GM23338 (cell line): ENCODE results near the gene NMD3. TPM values are rescaled to one million over a fixed set of nuclear protein-coding genes. Genes with fewer than 3 reads are reported as not detected.

Experiments used
- ATAC-seq: fragments of 200-7000 bp; cut with Tn5 transposase; 3 replicates; pipeline ENCODE4 v1.9.1; 2020
- DNase-seq: peaks from one replicate; pipeline ENCODE4 v3.0.0-alpha.2; 2015; ENCODE audit warnings: low spot score
- H2AFZ ChIP-seq: fragments of 200-600 bp; sonication (generic); 2 replicates; pipeline ENCODE4 v1.8.0; 2016; ENCODE audit warnings: antibody characterized with exemption, mild to moderate bottlenecking, moderate library complexity
- H3F3A ChIP-seq: fragments of 200-600 bp; sonication (generic); replicated peaks from 2 replicates; pipeline ENCODE4 v1.8.0; 2017; ENCODE audit warnings: antibody characterized with exemption, mixed run types, low read depth
- H3K27ac ChIP-seq: fragments of 200-600 bp; sonication (generic); 2 replicates; pipeline ENCODE4 v1.6.1; 2016; ENCODE audit warnings: low read depth
- H3K27me3 ChIP-seq: fragments of 200-600 bp; sonication (generic); 2 replicates; pipeline ENCODE4 v1.8.0; 2016; ENCODE audit warnings: mild to moderate bottlenecking, mixed run types, moderate library complexity; ENCODE audit not compliant: insufficient read depth
- H3K36me3 ChIP-seq: fragments of 200-600 bp; sonication (generic); 2 replicates; pipeline ENCODE4 v1.8.0; 2016; ENCODE audit warnings: mild to moderate bottlenecking; ENCODE audit not compliant: insufficient read depth
- H3K4me1 ChIP-seq: fragments of 200-600 bp; sonication (generic); 2 replicates; pipeline ENCODE4 v1.8.0; 2016; ENCODE audit warnings: mild to moderate bottlenecking, moderate library complexity; ENCODE audit not compliant: insufficient read depth
- H3K4me2 ChIP-seq: fragments of 200-600 bp; sonication (generic); 2 replicates; pipeline ENCODE4 v1.7.1; 2017; ENCODE audit warnings: mixed run types
- H3K4me3 ChIP-seq: fragments of 200-600 bp; sonication (generic); 2 replicates; pipeline ENCODE4 v1.6.1; 2016; ENCODE audit warnings: mixed run types
- H3K79me2 ChIP-seq: fragments of 200-600 bp; sonication (generic); replicated peaks from 2 replicates; pipeline ENCODE4 v1.8.0; 2017; ENCODE audit warnings: mild to moderate bottlenecking; ENCODE audit not compliant: insufficient read depth
- H3K9me2 ChIP-seq: fragments of 200-600 bp; sonication (generic); 2 replicates; pipeline ENCODE4 v1.8.0; 2017; ENCODE audit not compliant: insufficient read depth
- H4K20me1 ChIP-seq: fragments of 200-600 bp; sonication (generic); replicated peaks from 2 replicates; pipeline ENCODE4 v1.8.0; 2017; ENCODE audit warnings: mild to moderate bottlenecking; ENCODE audit not compliant: insufficient read depth
- H3K27ac Mint-ChIP-seq: 2 replicates; pipeline ENCODE4 v1.8.0; 2020; ENCODE audit warnings: inconsistent platforms, mild to moderate bottlenecking, moderate library complexity, mixed read lengths
- H3K27me3 Mint-ChIP-seq: 3 replicates; pipeline ENCODE4 v1.8.0; 2022; ENCODE audit warnings: low read depth, mild to moderate bottlenecking, moderate library complexity, mixed read lengths, inconsistent platforms; ENCODE audit not compliant: insufficient read depth, poor library complexity
- H3K36me3 Mint-ChIP-seq: 3 replicates; pipeline ENCODE4 v1.8.0; 2021; ENCODE audit warnings: low read depth, mild to moderate bottlenecking, inconsistent platforms, moderate library complexity, mixed read lengths
- H3K4me1 Mint-ChIP-seq: 3 replicates; pipeline ENCODE4 v1.8.0; 2020; ENCODE audit warnings: mild to moderate bottlenecking, inconsistent platforms, mixed read lengths
- H3K4me3 Mint-ChIP-seq: 3 replicates; pipeline ENCODE4 v1.8.0; 2021; ENCODE audit warnings: moderate library complexity, mild to moderate bottlenecking, inconsistent platforms, mixed read lengths
- H3K9me3 Mint-ChIP-seq: 3 replicates; pipeline ENCODE4 v1.8.0; 2020; ENCODE audit warnings: moderate library complexity, mild to moderate bottlenecking, inconsistent platforms, mixed read lengths
- CREB1 ChIP-seq: fragments of 250-450 bp; sonication (Bioruptor Pico); IDR thresholded peaks from 2 replicates; pipeline ENCODE4 v1.5.0; 2020; ENCODE audit warnings: low read depth, mild to moderate bottlenecking, moderate library complexity
- EZH2 ChIP-seq: fragments of 200-600 bp; sonication (generic); IDR thresholded peaks from one replicate; pipeline ENCODE4 v1.8.0; 2017; ENCODE audit warnings: antibody characterized with exemption, mild to moderate bottlenecking, low read depth; ENCODE audit not compliant: unreplicated experiment
- EZH2phosphoT487 ChIP-seq: fragments of 200-600 bp; sonication (generic); IDR thresholded peaks from one replicate; pipeline ENCODE4 v1.8.1; 2018; ENCODE audit warnings: antibody characterized with exemption; ENCODE audit not compliant: unreplicated experiment
- JUNB ChIP-seq: IDR thresholded peaks from one replicate; pipeline ENCODE4 v1.6.1; 2016; ENCODE audit warnings: antibody characterized with exemption; ENCODE audit not compliant: unreplicated experiment
- NANOG ChIP-seq: IDR thresholded peaks from 2 replicates; pipeline ENCODE4 v1.6.1; 2016; ENCODE audit warnings: antibody characterized with exemption, borderline replicate concordance
- POLR2AphosphoS5 ChIP-seq: IDR thresholded peaks from 2 replicates; pipeline ENCODE4 v1.6.1; 2016; ENCODE audit warnings: antibody characterized with exemption, low read depth
- STAT1 ChIP-seq: IDR thresholded peaks from one replicate; pipeline ENCODE4 v1.6.1; 2016; ENCODE audit warnings: antibody characterized with exemption; ENCODE audit not compliant: unreplicated experiment
- ZNF114 ChIP-seq: fragments of 250-450 bp; sonication (Bioruptor Pico); IDR thresholded peaks from 2 replicates; pipeline ENCODE4 v1.5.0; 2020; ENCODE audit warnings: mild to moderate bottlenecking, moderate library complexity
- ZNF331 ChIP-seq: fragments of 250-450 bp; sonication (Bioruptor Pico); IDR thresholded peaks from 2 replicates; pipeline ENCODE4 v1.5.0; 2020; ENCODE audit warnings: low read depth, mild to moderate bottlenecking, moderate library complexity
- polyA plus RNA-seq: library from polyadenylated mRNA; unstranded; fragments of >200 nt; fragmentation: Nextera tagmentation; extraction: Ambion mirVana; gene quantifications from 2 replicates; pipeline ENCODE4 v1.2.1, GENCODE V29; 2016
- total RNA-seq: library from RNA; depleted of rRNA; stranded (reverse); fragments of >200 nt; shearing (Covaris generic); gene quantifications from 2 replicates; pipeline ENCODE4 v1.2.3, GENCODE V29; 2014
- TF ChIP-seq, protein P1 (sequence below), 2 experiments: fragments of 200-600 bp in 1 of 2; sonication (generic) in 1 of 2; conservative IDR thresholded peaks; 2 replicates each; pipeline versions ENCODE4 v1.5.1 to v1.6.1; 2016 to 2017; ENCODE audit warnings: antibody characterized with exemption in 2 of 2, low read depth in 2 of 2, mild to moderate bottlenecking in 2 of 2, moderate library complexity in 1 of 2
- TF ChIP-seq, protein P2 (sequence below): IDR thresholded peaks from 2 replicates; pipeline ENCODE4 v1.6.1; 2016; ENCODE audit warnings: antibody characterized with exemption
- TF ChIP-seq, protein P3 (sequence below): fragments of 250-450 bp; sonication (Bioruptor Pico); IDR thresholded peaks from 2 replicates; pipeline ENCODE4 v1.5.0; 2020; ENCODE audit warnings: mild to moderate bottlenecking, moderate library complexity
- TF ChIP-seq, protein P4 (sequence below): IDR thresholded peaks from one replicate; pipeline ENCODE4 v1.6.1; 2018; ENCODE audit warnings: antibody characterized with exemption; ENCODE audit not compliant: unreplicated experiment

The NMD3 gene
- total and polyA plus RNA-seq, 2 experiments from 2014 or later = 27.3 to 67.4 TPM

DNA sequence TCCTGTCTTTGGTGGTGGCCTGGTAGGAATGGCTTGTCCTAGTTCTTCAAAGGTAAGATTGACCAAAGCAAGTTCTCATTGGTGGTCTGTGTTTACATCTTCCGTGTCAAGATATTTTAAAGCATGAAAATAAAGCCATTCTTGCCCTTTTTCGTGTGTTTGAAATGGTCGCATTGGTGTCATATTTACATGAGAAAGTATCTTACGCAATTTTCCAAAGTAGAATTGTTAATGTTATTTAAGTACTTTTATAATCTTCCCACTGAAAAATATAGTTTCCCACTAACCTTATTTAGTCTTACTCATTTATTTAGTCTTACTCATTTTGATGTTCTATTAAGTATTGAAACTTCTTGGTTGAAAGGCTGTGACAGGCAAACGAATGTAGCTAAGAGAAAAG, 31.0 kb downstream of the NMD3 start:
- no peaks in the 10 kb centered on the region for H3K79me2 ChIP-seq
- Mint-ChIP-seq H3K27ac (no peak overlapping the region), H3K36me3 (peaks cover 50% of the 10 kb centered on the region), H3K9me3 (no peaks in the 10 kb centered on the region), H3K4me3 (no peak overlapping the region), H3K4me1 (no peaks in the 10 kb centered on the region), H3K27me3 (peaks cover 1% of the 10 kb centered on the region)
- no peak overlapping the region for H3K4me2 ChIP-seq
- ATAC-seq = no peak
- no peaks in the 10 kb centered on the region for H3K27me3 ChIP-seq
- no peak overlapping the region for H3K27ac ChIP-seq
- H2AFZ ChIP-seq = no peak overlapping the region
- peaks cover 37% of the 10 kb centered on the region for H3K36me3 ChIP-seq
- H3K9me2 ChIP-seq = no peaks in the 10 kb centered on the region
- H4K20me1 ChIP-seq = no peaks in the 10 kb centered on the region
- no peak for DNase-seq
- no peaks in the 10 kb centered on the region for H3K4me1 ChIP-seq
- no peak overlapping the region for H3K4me3 ChIP-seq
- H3F3A ChIP-seq = no peaks in the 10 kb centered on the region
- TF ChIP-seq EZH2phosphoT487 = no peak
- TF ChIP-seq, protein P1, sequence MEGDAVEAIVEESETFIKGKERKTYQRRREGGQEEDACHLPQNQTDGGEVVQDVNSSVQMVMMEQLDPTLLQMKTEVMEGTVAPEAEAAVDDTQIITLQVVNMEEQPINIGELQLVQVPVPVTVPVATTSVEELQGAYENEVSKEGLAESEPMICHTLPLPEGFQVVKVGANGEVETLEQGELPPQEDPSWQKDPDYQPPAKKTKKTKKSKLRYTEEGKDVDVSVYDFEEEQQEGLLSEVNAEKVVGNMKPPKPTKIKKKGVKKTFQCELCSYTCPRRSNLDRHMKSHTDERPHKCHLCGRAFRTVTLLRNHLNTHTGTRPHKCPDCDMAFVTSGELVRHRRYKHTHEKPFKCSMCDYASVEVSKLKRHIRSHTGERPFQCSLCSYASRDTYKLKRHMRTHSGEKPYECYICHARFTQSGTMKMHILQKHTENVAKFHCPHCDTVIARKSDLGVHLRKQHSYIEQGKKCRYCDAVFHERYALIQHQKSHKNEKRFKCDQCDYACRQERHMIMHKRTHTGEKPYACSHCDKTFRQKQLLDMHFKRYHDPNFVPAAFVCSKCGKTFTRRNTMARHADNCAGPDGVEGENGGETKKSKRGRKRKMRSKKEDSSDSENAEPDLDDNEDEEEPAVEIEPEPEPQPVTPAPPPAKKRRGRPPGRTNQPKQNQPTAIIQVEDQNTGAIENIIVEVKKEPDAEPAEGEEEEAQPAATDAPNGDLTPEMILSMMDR (conservative IDR thresholded peaks at IDR 0.05; ENCODE audit: low read depth in 2 of 2) = no peak
- TF ChIP-seq ZNF114 (CRISPR knock-in tag) = no peak
- TF ChIP-seq, protein P2, sequence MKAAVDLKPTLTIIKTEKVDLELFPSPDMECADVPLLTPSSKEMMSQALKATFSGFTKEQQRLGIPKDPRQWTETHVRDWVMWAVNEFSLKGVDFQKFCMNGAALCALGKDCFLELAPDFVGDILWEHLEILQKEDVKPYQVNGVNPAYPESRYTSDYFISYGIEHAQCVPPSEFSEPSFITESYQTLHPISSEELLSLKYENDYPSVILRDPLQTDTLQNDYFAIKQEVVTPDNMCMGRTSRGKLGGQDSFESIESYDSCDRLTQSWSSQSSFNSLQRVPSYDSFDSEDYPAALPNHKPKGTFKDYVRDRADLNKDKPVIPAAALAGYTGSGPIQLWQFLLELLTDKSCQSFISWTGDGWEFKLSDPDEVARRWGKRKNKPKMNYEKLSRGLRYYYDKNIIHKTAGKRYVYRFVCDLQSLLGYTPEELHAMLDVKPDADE = no peak
- no peak for TF ChIP-seq STAT1
- TF ChIP-seq NANOG = no peak
- no peak for TF ChIP-seq POLR2AphosphoS5
- TF ChIP-seq, protein P3, sequence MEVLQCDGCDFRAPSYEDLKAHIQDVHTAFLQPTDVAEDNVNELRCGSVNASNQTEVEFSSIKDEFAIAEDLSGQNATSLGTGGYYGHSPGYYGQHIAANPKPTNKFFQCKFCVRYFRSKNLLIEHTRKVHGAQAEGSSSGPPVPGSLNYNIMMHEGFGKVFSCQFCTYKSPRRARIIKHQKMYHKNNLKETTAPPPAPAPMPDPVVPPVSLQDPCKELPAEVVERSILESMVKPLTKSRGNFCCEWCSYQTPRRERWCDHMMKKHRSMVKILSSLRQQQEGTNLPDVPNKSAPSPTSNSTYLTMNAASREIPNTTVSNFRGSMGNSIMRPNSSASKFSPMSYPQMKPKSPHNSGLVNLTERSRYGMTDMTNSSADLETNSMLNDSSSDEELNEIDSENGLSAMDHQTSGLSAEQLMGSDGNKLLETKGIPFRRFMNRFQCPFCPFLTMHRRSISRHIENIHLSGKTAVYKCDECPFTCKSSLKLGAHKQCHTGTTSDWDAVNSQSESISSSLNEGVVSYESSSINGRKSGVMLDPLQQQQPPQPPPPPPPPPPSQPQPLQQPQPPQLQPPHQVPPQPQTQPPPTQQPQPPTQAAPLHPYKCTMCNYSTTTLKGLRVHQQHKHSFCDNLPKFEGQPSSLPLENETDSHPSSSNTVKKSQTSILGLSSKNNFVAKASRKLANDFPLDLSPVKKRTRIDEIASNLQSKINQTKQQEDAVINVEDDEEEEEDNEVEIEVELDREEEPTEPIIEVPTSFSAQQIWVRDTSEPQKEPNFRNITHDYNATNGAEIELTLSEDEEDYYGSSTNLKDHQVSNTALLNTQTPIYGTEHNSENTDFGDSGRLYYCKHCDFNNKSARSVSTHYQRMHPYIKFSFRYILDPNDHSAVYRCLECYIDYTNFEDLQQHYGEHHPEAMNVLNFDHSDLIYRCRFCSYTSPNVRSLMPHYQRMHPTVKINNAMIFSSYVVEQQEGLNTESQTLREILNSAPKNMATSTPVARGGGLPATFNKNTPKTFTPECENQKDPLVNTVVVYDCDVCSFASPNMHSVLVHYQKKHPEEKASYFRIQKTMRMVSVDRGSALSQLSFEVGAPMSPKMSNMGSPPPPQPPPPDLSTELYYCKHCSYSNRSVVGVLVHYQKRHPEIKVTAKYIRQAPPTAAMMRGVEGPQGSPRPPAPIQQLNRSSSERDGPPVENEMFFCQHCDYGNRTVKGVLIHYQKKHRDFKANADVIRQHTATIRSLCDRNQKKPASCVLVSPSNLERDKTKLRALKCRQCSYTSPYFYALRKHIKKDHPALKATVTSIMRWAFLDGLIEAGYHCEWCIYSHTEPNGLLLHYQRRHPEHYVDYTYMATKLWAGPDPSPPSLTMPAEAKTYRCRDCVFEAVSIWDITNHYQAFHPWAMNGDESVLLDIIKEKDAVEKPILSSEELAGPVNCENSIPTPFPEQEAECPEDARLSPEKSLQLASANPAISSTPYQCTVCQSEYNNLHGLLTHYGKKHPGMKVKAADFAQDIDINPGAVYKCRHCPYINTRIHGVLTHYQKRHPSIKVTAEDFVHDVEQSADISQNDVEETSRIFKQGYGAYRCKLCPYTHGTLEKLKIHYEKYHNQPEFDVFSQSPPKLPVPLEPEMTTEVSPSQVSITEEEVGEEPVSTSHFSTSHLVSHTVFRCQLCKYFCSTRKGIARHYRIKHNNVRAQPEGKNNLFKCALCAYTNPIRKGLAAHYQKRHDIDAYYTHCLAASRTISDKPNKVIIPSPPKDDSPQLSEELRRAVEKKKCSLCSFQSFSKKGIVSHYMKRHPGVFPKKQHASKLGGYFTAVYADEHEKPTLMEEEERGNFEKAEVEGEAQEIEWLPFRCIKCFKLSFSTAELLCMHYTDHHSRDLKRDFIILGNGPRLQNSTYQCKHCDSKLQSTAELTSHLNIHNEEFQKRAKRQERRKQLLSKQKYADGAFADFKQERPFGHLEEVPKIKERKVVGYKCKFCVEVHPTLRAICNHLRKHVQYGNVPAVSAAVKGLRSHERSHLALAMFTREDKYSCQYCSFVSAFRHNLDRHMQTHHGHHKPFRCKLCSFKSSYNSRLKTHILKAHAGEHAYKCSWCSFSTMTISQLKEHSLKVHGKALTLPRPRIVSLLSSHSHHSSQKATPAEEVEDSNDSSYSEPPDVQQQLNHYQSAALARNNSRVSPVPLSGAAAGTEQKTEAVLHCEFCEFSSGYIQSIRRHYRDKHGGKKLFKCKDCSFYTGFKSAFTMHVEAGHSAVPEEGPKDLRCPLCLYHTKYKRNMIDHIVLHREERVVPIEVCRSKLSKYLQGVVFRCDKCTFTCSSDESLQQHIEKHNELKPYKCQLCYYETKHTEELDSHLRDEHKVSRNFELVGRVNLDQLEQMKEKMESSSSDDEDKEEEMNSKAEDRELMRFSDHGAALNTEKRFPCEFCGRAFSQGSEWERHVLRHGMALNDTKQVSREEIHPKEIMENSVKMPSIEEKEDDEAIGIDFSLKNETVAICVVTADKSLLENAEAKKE = no peak
- no peak for TF ChIP-seq ZNF331 (CRISPR knock-in tag)
- TF ChIP-seq, protein P4, sequence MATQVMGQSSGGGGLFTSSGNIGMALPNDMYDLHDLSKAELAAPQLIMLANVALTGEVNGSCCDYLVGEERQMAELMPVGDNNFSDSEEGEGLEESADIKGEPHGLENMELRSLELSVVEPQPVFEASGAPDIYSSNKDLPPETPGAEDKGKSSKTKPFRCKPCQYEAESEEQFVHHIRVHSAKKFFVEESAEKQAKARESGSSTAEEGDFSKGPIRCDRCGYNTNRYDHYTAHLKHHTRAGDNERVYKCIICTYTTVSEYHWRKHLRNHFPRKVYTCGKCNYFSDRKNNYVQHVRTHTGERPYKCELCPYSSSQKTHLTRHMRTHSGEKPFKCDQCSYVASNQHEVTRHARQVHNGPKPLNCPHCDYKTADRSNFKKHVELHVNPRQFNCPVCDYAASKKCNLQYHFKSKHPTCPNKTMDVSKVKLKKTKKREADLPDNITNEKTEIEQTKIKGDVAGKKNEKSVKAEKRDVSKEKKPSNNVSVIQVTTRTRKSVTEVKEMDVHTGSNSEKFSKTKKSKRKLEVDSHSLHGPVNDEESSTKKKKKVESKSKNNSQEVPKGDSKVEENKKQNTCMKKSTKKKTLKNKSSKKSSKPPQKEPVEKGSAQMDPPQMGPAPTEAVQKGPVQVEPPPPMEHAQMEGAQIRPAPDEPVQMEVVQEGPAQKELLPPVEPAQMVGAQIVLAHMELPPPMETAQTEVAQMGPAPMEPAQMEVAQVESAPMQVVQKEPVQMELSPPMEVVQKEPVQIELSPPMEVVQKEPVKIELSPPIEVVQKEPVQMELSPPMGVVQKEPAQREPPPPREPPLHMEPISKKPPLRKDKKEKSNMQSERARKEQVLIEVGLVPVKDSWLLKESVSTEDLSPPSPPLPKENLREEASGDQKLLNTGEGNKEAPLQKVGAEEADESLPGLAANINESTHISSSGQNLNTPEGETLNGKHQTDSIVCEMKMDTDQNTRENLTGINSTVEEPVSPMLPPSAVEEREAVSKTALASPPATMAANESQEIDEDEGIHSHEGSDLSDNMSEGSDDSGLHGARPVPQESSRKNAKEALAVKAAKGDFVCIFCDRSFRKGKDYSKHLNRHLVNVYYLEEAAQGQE = no peak
- TF ChIP-seq CREB1 (CRISPR knock-in tag) = no peak
- no peak for TF ChIP-seq JUNB
- TF ChIP-seq EZH2 = no peak
